ENCODE results near the gene ARID3B. TPM values are rescaled to one million over a fixed set of nuclear protein-coding genes. Genes with fewer than 3 reads are reported as not detected.

ARID3B gene
- total RNA-seq, 1 donor from 2014 or later: 13.1 TPM

GRCh38 chr15:74616366-74616939 is 75.4 kb downstream of the ARID3B start:
- peaks cover 3% of the 10 kb centered on the region for H3K27me3 ChIP-seq (ENCODE audit: control insufficient read depth, insufficient read depth, low read length)
- TF ChIP-seq CTCF (IDR thresholded peaks at IDR 0.05; ENCODE audit: insufficient read depth, low read length, poor library complexity, severe bottlenecking): no peak
- no peak for DNase-seq (ENCODE audit: low read depth)
- H3K4me3 ChIP-seq (ENCODE audit: low read depth, low read length): peak overlapping the region; percentile 89
- H3K36me3 ChIP-seq (ENCODE audit: control insufficient read depth, insufficient read depth, low read length): peaks cover 2% of the 10 kb centered on the region

GRCh38 chr15:74616996-74617395 is 76.0 kb downstream of the ARID3B start:
- no peak for DNase-seq (ENCODE audit: low read depth)
- TF ChIP-seq CTCF (IDR thresholded peaks at IDR 0.05; ENCODE audit: insufficient read depth, low read length, poor library complexity, severe bottlenecking): no peak
- no peaks in the 10 kb centered on the region for H3K27me3 ChIP-seq (ENCODE audit: control insufficient read depth, insufficient read depth, low read length)
- H3K4me3 ChIP-seq (ENCODE audit: low read depth, low read length): peak overlapping the region; percentile 89
- peaks cover 3% of the 10 kb centered on the region for H3K36me3 ChIP-seq (ENCODE audit: control insufficient read depth, insufficient read depth, low read length)

- no peak overlapping the region for H3K4me3 ChIP-seq (ENCODE audit: low read depth, low read length)
- H3K27me3 ChIP-seq (ENCODE audit: control insufficient read depth, insufficient read depth, low read length): no peaks in the 10 kb centered on the region
- H3K36me3 ChIP-seq (ENCODE audit: control insufficient read depth, insufficient read depth, low read length): peaks cover 5% of the 10 kb centered on the region
- no peak for DNase-seq (ENCODE audit: low read depth)
- TF ChIP-seq CTCF (IDR thresholded peaks at IDR 0.05; ENCODE audit: insufficient read depth, low read length, poor library complexity, severe bottlenecking): no peak
These were observed 78.0 kb downstream of the ARID3B start for GRCh38 chr15:74618841-74619596.

- no peak for DNase-seq (ENCODE audit: low read depth)
- no peak for TF ChIP-seq CTCF (IDR thresholded peaks at IDR 0.05; ENCODE audit: insufficient read depth, low read length, poor library complexity, severe bottlenecking)
- Histone ChIP-seq H3K27me3 (ENCODE audit: control insufficient read depth, insufficient read depth, low read length) (no peaks in the 10 kb centered on the region), H3K4me3 (ENCODE audit: low read depth, low read length) (no peak overlapping the region), H3K36me3 (ENCODE audit: control insufficient read depth, insufficient read depth, low read length) (peaks cover 5% of the 10 kb centered on the region)
These were observed 79.1 kb downstream of the ARID3B start for GRCh38 chr15:74619916-74620635.

- Histone ChIP-seq H3K36me3 (ENCODE audit: control insufficient read depth, insufficient read depth, low read length) (peaks cover 5% of the 10 kb centered on the region), H3K4me3 (ENCODE audit: low read depth, low read length) (no peak overlapping the region), H3K27me3 (ENCODE audit: control insufficient read depth, insufficient read depth, low read length) (no peaks in the 10 kb centered on the region)
- TF ChIP-seq CTCF (IDR thresholded peaks at IDR 0.05; ENCODE audit: insufficient read depth, low read length, poor library complexity, severe bottlenecking): peak; percentile 100
- no peak for DNase-seq (ENCODE audit: low read depth)
These were observed 79.9 kb downstream of the ARID3B start for GRCh38 chr15:74620636-74621545.

Measured in kidney epithelial cell (primary cell).